Measurements from ENCODE around the gene ANGPT4.

ANGPT4 gene

GRCh38 chr20:870758-871157 is 45.4 kb downstream of the ANGPT4 start:
- Histone ChIP-seq H3K79me2 (ENCODE audit: low read length) (no peaks in the 10 kb centered on the region), H4K20me1 (ENCODE audit: insufficient read depth, low read length) (no peaks in the 10 kb centered on the region), H3K27ac (ENCODE audit: low read length) (no peak overlapping the region), H3K9ac (ENCODE audit: low read length) (no peak overlapping the region), H3K9me3 (ENCODE audit: insufficient read depth, low read length) (no peaks in the 10 kb centered on the region), H3K27me3 (ENCODE audit: low read depth, low read length) (peaks cover 30% of the 10 kb centered on the region), H3K4me1 (ENCODE audit: low read length) (peaks cover 7% of the 10 kb centered on the region), H2AFZ (ENCODE audit: low read depth, low read length) (no peak overlapping the region), H3K4me2 (ENCODE audit: low read length) (no peak overlapping the region), H3K4me3 (ENCODE audit: low read length) (no peak overlapping the region), H3K36me3 (replicated peaks; ENCODE audit: low read depth, low read length) (no peaks in the 10 kb centered on the region)
- TF ChIP-seq EZH2phosphoT487 (IDR thresholded peaks at IDR 0.05; ENCODE audit: low read depth) (no peak), CTCF (IDR thresholded peaks at IDR 0.05; ENCODE audit: low read depth, low read length) (no peak)

- Histone ChIP-seq H4K20me1 (ENCODE audit: insufficient read depth, low read length) (no peaks in the 10 kb centered on the region), H3K4me3 (ENCODE audit: low read length) (no peak overlapping the region), H3K4me1 (ENCODE audit: low read length) (peaks cover 7% of the 10 kb centered on the region), H3K79me2 (ENCODE audit: low read length) (no peaks in the 10 kb centered on the region), H3K36me3 (replicated peaks; ENCODE audit: low read depth, low read length) (no peaks in the 10 kb centered on the region), H3K9me3 (ENCODE audit: insufficient read depth, low read length) (no peaks in the 10 kb centered on the region), H2AFZ (ENCODE audit: low read depth, low read length) (no peak overlapping the region), H3K27me3 (ENCODE audit: low read depth, low read length) (peaks cover 30% of the 10 kb centered on the region), H3K27ac (ENCODE audit: low read length) (no peak overlapping the region), H3K9ac (ENCODE audit: low read length) (no peak overlapping the region), H3K4me2 (ENCODE audit: low read length) (no peak overlapping the region)
- TF ChIP-seq CTCF (IDR thresholded peaks at IDR 0.05; ENCODE audit: low read depth, low read length): no peak
- TF ChIP-seq EZH2phosphoT487 (IDR thresholded peaks at IDR 0.05; ENCODE audit: low read depth): no peak
Observed at GRCh38 chr20:869606-870005, 46.5 kb downstream of the ANGPT4 start.

GRCh38 chr20:868279-868678 is 47.9 kb downstream of the ANGPT4 start:
- Histone ChIP-seq H3K27ac (ENCODE audit: low read length) (no peak overlapping the region), H4K20me1 (ENCODE audit: insufficient read depth, low read length) (no peaks in the 10 kb centered on the region), H3K4me2 (ENCODE audit: low read length) (no peak overlapping the region), H3K4me3 (ENCODE audit: low read length) (no peak overlapping the region), H3K36me3 (replicated peaks; ENCODE audit: low read depth, low read length) (no peaks in the 10 kb centered on the region), H3K27me3 (ENCODE audit: low read depth, low read length) (peaks cover 25% of the 10 kb centered on the region), H3K9me3 (ENCODE audit: insufficient read depth, low read length) (no peaks in the 10 kb centered on the region), H3K4me1 (ENCODE audit: low read length) (peaks cover 8% of the 10 kb centered on the region), H3K9ac (ENCODE audit: low read length) (no peak overlapping the region), H2AFZ (ENCODE audit: low read depth, low read length) (no peak overlapping the region), H3K79me2 (ENCODE audit: low read length) (no peaks in the 10 kb centered on the region)
- TF ChIP-seq CTCF (IDR thresholded peaks at IDR 0.05; ENCODE audit: low read depth, low read length): no peak
- no peak for TF ChIP-seq EZH2phosphoT487 (IDR thresholded peaks at IDR 0.05; ENCODE audit: low read depth)

- H3K4me1 ChIP-seq (ENCODE audit: low read length): peaks cover 8% of the 10 kb centered on the region
- no peak overlapping the region for H3K4me2 ChIP-seq (ENCODE audit: low read length)
- no peaks in the 10 kb centered on the region for H4K20me1 ChIP-seq (ENCODE audit: insufficient read depth, low read length)
- H3K9me3 ChIP-seq (ENCODE audit: insufficient read depth, low read length): no peaks in the 10 kb centered on the region
- H3K27me3 ChIP-seq (ENCODE audit: low read depth, low read length): peaks cover 15% of the 10 kb centered on the region; the same call in 1 of the 2 replicates
- no peaks in the 10 kb centered on the region for H3K36me3 ChIP-seq (replicated peaks; ENCODE audit: low read depth, low read length)
- TF ChIP-seq CTCF (IDR thresholded peaks at IDR 0.05; ENCODE audit: low read depth, low read length) (no peak), EZH2phosphoT487 (IDR thresholded peaks at IDR 0.05; ENCODE audit: low read depth) (no peak)
- no peak overlapping the region for H3K9ac ChIP-seq (ENCODE audit: low read length)
- no peak overlapping the region for H2AFZ ChIP-seq (ENCODE audit: low read depth, low read length)
- no peak overlapping the region for H3K4me3 ChIP-seq (ENCODE audit: low read length)
- no peaks in the 10 kb centered on the region for H3K79me2 ChIP-seq (ENCODE audit: low read length)
- H3K27ac ChIP-seq (ENCODE audit: low read length): no peak overlapping the region
Observed at GRCh38 chr20:865440-865839, 50.7 kb downstream of the ANGPT4 start.
